ENCODE measurements around the gene FGGY. TPM values are rescaled to one million over a fixed set of nuclear protein-coding genes. Genes with fewer than 3 reads are reported as not detected.

FGGY gene
- total RNA-seq, 2 donors from 2014 or later = 14.1 to 14.8 TPM

DNA sequence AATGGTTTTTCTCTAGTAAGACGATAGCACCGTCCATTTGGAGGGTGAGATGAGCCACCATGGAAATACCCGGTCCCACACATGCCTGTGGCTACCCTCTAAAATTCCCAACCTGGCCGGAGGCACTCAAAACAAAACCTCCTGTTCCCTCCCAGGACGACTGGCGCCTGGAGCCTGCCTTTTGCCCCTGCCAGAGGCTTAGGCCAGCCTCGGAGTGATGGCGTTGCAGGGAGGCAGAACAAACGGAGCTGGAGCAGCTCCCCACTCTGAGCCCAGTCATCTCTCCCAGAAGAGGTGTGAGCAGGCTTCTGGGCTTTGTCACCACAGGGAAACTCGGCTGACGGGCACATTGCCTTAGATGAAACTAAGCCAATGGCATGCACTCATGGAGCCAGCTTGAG is 304.1 kb downstream of the FGGY start:
- Histone ChIP-seq H3K9ac (ENCODE audit: extremely low read depth, low read length, poor library complexity, severe bottlenecking) (no peak overlapping the region), H3K36me3 (ENCODE audit: control insufficient read depth, insufficient read depth, low read length) (no peaks in the 10 kb centered on the region), H3K9me3 (ENCODE audit: control insufficient read depth, low read length) (no peaks in the 10 kb centered on the region), H3K27me3 (ENCODE audit: control insufficient read depth, insufficient read depth, low read length, poor library complexity, severe bottlenecking) (no peaks in the 10 kb centered on the region), H3K4me1 (ENCODE audit: control insufficient read depth, insufficient read depth, low read length) (no peaks in the 10 kb centered on the region), H3K27ac (ENCODE audit: low read depth, low read length) (no peak overlapping the region), H3K4me3 (ENCODE audit: low read length) (no peak overlapping the region)
- no peaks in the 10 kb centered on the region for H3K9me3 Mint-ChIP-seq
- no peak overlapping the region for H3K27ac Mint-ChIP-seq
- WGBS, 2 experiments (ENCODE audit: insufficient coverage in 1 of 2, insufficient read length in 1 of 2) = 47 to 90% methylated on average over 2 to 11 of the region's 11 CpGs
- no peaks in the 10 kb centered on the region for H3K36me3 Mint-ChIP-seq (ENCODE audit: low read depth)
- TF ChIP-seq, protein P1, sequence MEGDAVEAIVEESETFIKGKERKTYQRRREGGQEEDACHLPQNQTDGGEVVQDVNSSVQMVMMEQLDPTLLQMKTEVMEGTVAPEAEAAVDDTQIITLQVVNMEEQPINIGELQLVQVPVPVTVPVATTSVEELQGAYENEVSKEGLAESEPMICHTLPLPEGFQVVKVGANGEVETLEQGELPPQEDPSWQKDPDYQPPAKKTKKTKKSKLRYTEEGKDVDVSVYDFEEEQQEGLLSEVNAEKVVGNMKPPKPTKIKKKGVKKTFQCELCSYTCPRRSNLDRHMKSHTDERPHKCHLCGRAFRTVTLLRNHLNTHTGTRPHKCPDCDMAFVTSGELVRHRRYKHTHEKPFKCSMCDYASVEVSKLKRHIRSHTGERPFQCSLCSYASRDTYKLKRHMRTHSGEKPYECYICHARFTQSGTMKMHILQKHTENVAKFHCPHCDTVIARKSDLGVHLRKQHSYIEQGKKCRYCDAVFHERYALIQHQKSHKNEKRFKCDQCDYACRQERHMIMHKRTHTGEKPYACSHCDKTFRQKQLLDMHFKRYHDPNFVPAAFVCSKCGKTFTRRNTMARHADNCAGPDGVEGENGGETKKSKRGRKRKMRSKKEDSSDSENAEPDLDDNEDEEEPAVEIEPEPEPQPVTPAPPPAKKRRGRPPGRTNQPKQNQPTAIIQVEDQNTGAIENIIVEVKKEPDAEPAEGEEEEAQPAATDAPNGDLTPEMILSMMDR (conservative IDR thresholded peaks at IDR 0.05) = no peak
- no peaks in the 10 kb centered on the region for H3K27me3 Mint-ChIP-seq (ENCODE audit: insufficient read depth)
- peak; percentile 46 for DNase-seq
- no peak overlapping the region for H3K4me3 Mint-ChIP-seq
- H3K4me1 Mint-ChIP-seq = peaks cover 9% of the 10 kb centered on the region

- no peaks in the 10 kb centered on the region for H3K27me3 Mint-ChIP-seq (ENCODE audit: insufficient read depth)
- DNase-seq = no peak
- H3K4me3 ChIP-seq (ENCODE audit: low read length) = no peak overlapping the region
- H3K36me3 Mint-ChIP-seq (ENCODE audit: low read depth) = no peaks in the 10 kb centered on the region
- H3K27ac ChIP-seq (ENCODE audit: low read depth, low read length) = no peak overlapping the region
- no peaks in the 10 kb centered on the region for H3K9me3 Mint-ChIP-seq
- H3K27ac Mint-ChIP-seq = no peak overlapping the region
- peaks cover 5% of the 10 kb centered on the region for H3K4me1 Mint-ChIP-seq
- H3K4me1 ChIP-seq (ENCODE audit: control insufficient read depth, insufficient read depth, low read length) = no peaks in the 10 kb centered on the region
- H3K9me3 ChIP-seq (ENCODE audit: control insufficient read depth, low read length) = no peaks in the 10 kb centered on the region
- H3K27me3 ChIP-seq (ENCODE audit: control insufficient read depth, insufficient read depth, low read length, poor library complexity, severe bottlenecking) = no peaks in the 10 kb centered on the region
- H3K36me3 ChIP-seq (ENCODE audit: control insufficient read depth, insufficient read depth, low read length) = no peaks in the 10 kb centered on the region
- H3K4me3 Mint-ChIP-seq = no peak overlapping the region
- TF ChIP-seq, protein P1 (conservative IDR thresholded peaks at IDR 0.05) = no peak
- no peak overlapping the region for H3K9ac ChIP-seq (ENCODE audit: extremely low read depth, low read length, poor library complexity, severe bottlenecking)
Measured at GRCh38 chr1:59601811-59602210, 304.9 kb downstream of the FGGY start.

DNA sequence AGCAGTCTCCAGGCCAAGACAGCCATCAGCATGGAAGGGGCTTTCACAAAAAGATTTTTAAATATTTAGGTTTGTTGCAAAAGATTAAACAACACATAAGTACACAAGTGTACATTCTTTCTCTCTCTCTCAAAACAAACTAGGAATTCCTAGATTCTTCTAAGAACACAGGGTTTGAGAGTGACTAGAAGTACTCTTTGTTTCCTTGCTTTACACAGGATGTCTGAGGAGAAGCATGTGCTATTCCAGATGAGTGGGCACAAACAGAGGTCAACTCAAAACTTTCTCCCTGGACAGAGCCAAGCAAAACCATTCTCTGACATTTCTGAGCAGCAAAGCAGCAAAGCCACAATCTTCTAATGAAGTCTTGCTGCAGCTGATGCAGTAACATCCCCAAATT is 307.3 kb downstream of the FGGY start:
- no peak for DNase-seq
- no peaks in the 10 kb centered on the region for H3K4me1 ChIP-seq (ENCODE audit: control insufficient read depth, insufficient read depth, low read length)
- H3K4me1 Mint-ChIP-seq = no peaks in the 10 kb centered on the region
- H3K4me3 Mint-ChIP-seq = no peak overlapping the region
- TF ChIP-seq, protein P1 (conservative IDR thresholded peaks at IDR 0.05) = no peak
- H3K27me3 ChIP-seq (ENCODE audit: control insufficient read depth, insufficient read depth, low read length, poor library complexity, severe bottlenecking) = no peaks in the 10 kb centered on the region
- H3K27ac ChIP-seq (ENCODE audit: low read depth, low read length) = no peak overlapping the region
- H3K9ac ChIP-seq (ENCODE audit: extremely low read depth, low read length, poor library complexity, severe bottlenecking) = no peak overlapping the region
- no peak overlapping the region for H3K27ac Mint-ChIP-seq
- no peak overlapping the region for H3K4me3 ChIP-seq (ENCODE audit: low read length)
- no peaks in the 10 kb centered on the region for H3K36me3 ChIP-seq (ENCODE audit: control insufficient read depth, insufficient read depth, low read length)
- no peaks in the 10 kb centered on the region for H3K9me3 ChIP-seq (ENCODE audit: control insufficient read depth, low read length)
- no peaks in the 10 kb centered on the region for H3K27me3 Mint-ChIP-seq (ENCODE audit: insufficient read depth)
- peaks cover 12% of the 10 kb centered on the region for H3K36me3 Mint-ChIP-seq (ENCODE audit: low read depth)
- H3K9me3 Mint-ChIP-seq = peaks cover 8% of the 10 kb centered on the region

All from endodermal cell (in vitro differentiated cells).